Astrocyte of the spinal cord (primary cell): Measurements from ENCODE around the gene SPATA19.

ENCODE experiments used
- DNase-seq: peaks from one replicate; pipeline ENCODE4 v3.0.0; 2011; ENCODE audit warnings: low read depth, low spot score
- H3K4me3 ChIP-seq: 2 replicates; pipeline ENCODE4 v1.5.1; 2011; ENCODE audit warnings: low read depth, mild to moderate bottlenecking, low read length, moderate library complexity
- in situ Hi-C: cut with HindIII; loops from 2 replicates; pipeline ENCODE4 v1.10.0; 2017; ENCODE audit warnings: low sequenced_read_pairs
- TF ChIP-seq, protein P1 (sequence below): IDR thresholded peaks from 2 replicates; pipeline ENCODE4 v1.5.1; 2012; ENCODE audit warnings: low read depth, mild to moderate bottlenecking, low read length, inconsistent platforms

The SPATA19 gene

DNA sequence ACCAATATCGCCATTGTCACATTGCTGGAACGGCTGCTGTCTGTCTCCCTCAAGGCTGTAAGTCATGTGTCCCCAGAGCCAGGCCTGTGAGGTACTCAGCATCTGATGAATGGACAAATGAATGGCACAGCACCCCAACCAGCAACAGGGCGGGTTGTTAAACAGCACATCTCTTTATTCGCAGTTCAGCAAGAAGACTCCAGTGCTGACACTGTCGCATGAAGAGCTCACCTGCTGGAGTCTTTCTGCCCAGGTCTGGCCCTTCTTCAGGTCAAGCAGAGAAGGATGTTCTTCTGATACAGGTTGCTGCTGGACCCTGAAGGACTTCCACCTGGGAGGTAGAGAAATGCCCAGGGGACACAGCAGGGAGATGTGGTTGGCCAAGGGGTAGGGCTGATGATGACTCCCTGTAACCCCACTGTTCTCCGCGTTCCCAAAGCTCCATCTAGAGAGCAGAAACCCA, 4.8 kb downstream of the SPATA19 start:
- TF ChIP-seq, protein P1, sequence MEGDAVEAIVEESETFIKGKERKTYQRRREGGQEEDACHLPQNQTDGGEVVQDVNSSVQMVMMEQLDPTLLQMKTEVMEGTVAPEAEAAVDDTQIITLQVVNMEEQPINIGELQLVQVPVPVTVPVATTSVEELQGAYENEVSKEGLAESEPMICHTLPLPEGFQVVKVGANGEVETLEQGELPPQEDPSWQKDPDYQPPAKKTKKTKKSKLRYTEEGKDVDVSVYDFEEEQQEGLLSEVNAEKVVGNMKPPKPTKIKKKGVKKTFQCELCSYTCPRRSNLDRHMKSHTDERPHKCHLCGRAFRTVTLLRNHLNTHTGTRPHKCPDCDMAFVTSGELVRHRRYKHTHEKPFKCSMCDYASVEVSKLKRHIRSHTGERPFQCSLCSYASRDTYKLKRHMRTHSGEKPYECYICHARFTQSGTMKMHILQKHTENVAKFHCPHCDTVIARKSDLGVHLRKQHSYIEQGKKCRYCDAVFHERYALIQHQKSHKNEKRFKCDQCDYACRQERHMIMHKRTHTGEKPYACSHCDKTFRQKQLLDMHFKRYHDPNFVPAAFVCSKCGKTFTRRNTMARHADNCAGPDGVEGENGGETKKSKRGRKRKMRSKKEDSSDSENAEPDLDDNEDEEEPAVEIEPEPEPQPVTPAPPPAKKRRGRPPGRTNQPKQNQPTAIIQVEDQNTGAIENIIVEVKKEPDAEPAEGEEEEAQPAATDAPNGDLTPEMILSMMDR = no peak
- no peak for DNase-seq
- no peak overlapping the region for H3K4me3 ChIP-seq
- in situ Hi-C loops = no loop called here

DNA sequence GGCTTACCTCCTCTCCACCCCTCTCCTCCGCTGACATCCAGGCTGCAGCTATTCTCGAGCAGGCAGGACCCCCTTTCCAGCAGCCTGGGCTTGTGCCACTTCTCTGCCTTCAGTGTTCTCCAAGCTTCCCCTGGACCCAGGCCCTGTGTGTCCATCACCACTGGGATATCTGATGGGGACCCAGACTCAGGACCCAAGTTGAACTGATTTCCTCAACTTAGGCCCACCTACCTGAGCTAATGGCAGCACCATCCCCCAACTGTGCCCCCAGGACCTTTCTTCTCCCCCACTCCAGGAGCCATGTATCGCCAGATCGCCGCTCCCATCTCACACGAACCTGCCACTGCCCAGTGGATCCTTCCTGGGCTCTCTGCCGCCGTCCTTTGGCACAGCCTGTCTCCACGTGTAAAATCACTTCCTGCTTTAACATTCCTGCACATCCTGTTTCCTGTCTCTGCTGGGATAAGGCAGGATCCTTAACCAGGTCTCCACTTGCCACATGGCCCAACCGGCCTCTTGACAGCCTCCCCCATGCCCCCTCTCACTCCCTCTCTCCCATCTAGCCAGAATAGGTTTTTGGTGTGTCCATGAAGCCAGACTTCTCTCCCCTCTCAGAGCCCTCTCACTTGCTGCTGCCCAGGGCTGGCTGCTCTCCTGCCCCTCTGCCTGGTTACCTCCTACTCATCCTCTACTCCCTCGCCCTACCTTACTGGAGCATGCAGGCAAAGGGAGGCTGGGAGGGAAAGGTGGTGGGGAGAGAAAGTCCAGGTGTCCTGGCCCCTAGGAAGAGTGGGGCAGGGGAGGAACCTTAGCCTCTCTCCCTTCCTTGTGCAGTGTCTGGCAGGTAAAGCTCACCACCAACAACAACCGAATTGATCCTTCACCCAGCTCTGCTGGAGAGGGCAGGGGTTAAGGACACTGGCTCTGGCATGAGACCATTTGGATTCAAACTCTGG, 9.4 kb downstream of the SPATA19 start:
- in situ Hi-C loops = no loop called here
- TF ChIP-seq, protein P1 = no peak
- no peak for DNase-seq
- no peak overlapping the region for H3K4me3 ChIP-seq

DNA sequence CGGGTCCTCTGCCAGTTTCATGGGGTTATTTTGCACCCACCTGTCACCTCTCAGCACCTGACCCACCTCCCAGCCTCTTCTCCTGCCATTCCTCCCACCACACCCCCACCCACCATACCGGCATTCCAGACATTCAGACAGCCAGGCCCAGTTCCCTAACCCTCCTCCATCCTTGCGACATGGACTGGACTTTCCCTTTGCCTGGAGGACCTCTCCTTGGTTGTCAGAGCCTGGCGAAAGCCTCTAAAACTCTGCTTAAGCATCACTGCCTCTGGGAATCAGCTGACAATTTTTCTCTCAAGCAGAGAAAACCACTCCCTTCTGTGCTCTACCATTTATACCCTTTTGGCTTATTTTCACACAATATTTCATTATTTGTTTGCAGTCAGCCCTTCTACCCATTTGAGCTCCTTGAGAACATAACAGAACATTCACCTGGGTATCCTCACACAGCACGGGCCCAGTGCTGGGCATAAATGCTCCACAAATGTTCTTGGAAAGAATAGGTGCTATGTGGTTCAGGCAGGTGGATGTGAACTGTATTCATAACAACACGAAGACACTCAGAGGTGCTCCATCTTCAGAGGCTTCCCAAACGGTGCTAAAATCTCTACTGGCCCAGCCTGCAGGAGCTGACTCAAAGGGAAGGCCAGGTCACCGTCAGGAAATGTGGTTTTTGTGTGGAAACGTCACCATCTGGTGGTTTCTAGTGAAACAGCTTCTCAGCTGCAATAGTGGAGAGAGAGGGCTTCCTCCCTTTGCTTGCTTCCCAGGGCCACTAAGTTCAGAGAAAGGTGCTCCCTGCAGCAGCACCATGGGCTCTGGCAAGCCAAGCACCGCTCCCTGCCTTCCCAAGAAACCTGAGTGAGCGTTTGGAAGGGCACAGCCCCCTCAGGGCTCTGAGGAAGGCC, 10.4 kb downstream of the SPATA19 start:
- no peak overlapping the region for H3K4me3 ChIP-seq
- peak; percentile 29 for DNase-seq
- TF ChIP-seq, protein P1 = peak; percentile 47
- in situ Hi-C loops = no loop called here

- TF ChIP-seq, protein P1 = no peak
- in situ Hi-C loops = no loop called here
- no peak overlapping the region for H3K4me3 ChIP-seq
- DNase-seq = no peak
Observed at GRCh38 chr11:133833898-133834681, 11.2 kb downstream of the SPATA19 start.

DNA sequence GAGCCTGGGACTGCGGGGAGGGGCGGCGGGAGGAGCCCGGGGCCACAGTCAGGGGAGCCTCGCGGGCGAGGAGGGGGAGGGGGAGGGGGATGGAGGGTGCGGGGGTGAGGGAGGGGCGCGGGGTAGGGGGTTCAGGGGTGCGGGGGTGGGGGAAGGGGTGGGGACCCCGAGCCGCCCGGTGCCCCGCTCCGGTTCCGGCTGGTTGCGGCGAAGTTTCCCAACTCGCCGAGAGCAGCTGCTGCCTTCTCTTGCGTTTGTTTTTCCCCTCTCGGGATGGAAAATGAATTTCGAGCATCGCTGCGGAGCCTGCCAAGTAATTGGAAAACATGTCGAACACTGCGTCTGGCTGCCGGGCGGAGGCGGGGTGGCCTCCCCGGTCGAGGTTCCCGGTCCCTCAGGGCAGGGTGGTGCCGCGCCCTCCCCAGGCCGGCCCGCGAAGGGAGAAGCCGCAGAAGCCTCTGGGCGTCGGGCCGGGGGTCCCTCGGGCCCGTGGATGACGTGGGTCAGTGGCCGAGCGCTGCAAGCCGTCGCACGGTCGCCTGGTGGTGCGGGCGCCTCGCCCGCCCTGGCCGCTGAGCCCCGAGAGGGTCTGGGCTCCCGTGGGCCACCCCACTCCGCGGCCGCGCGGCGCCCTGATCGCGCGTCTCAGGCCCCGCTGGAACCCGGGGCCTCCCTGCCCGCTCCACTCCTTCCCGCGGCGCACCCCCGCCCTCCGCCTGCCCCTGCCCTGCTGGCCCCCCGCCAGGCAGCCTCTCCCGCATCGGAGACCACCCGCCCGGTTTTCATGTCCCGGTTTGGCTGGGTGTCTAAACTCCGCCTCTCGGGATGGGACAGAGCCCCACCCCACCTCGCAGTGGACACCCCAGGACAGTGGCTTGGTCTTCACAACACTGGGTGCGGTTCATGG, 12.1 kb downstream of the SPATA19 start:
- TF ChIP-seq, protein P1 = no peak
- DNase-seq = no peak
- H3K4me3 ChIP-seq = no peak overlapping the region
- in situ Hi-C loops = no loop called here
